HepG2 (cell line): ENCODE measurements around the gene C5. TPM values are rescaled to one million over a fixed set of nuclear protein-coding genes. Genes with fewer than 3 reads are reported as not detected.

Experiments
- AFF4 ChIP-seq: sonication (generic); formaldehyde crosslinking; IDR thresholded peaks from 2 replicates; pipeline ENCODE4 v1.4.0; 2020; ENCODE audit warnings: missing genetic modification reagents
- PRDM10 ChIP-seq: sonication (generic); formaldehyde crosslinking; IDR thresholded peaks from 2 replicates; pipeline ENCODE4 v1.4.0; 2020; ENCODE audit warnings: low read depth, missing genetic modification reagents
- TFDP1 ChIP-seq: IDR thresholded peaks from 2 replicates; pipeline ENCODE4 v1.6.1; 2016; ENCODE audit warnings: missing compliant biosample characterization, missing genetic modification reagents, borderline replicate concordance
- ZBTB1 ChIP-seq: sonication (generic); formaldehyde crosslinking; IDR thresholded peaks from 2 replicates; pipeline ENCODE4 v1.4.0; 2020; ENCODE audit warnings: missing genetic modification reagents, borderline replicate concordance
- ZNF407 ChIP-seq: sonication (generic); formaldehyde crosslinking; IDR thresholded peaks from one replicate; pipeline ENCODE4 v1.5.1; 2020; ENCODE audit warnings: mild to moderate bottlenecking, missing genetic modification reagents; ENCODE audit errors: not compliant biosample characterization
- ZNF441 ChIP-seq: sonication (generic); formaldehyde crosslinking; IDR thresholded peaks from 2 replicates; pipeline ENCODE4 v1.7.0; 2021; ENCODE audit warnings: missing genetic modification reagents, borderline replicate concordance
- polyA plus RNA-seq, 8 experiments: library from polyadenylated mRNA; depleted of rRNA in 3 of 8; stranded (reverse) in 7 of 8; unstranded in 1 of 8; fragments of >200 nt; fragmentation: Illumina TruSeq in 4 of 8; extraction: Trizol in 4 of 8; gene quantifications; 2 replicates each; pipeline versions ENCODE4 v1.2.1 to v1.2.3, GENCODE V29; 2011 to 2016; ENCODE audit warnings: low read depth in 4 of 8, missing spikeins in 1 of 8, mixed read lengths in 1 of 8; ENCODE audit not compliant: insufficient read depth in 1 of 8
- total RNA-seq, 5 experiments: library from RNA; depleted of rRNA; stranded (reverse); fragments of >200 nt; fragmentation: Illumina TruSeq; extraction: Trizol; gene quantifications; 2 replicates each; pipeline ENCODE4 v1.2.3, GENCODE V29; 2016; ENCODE audit warnings: low read depth in 1 of 5

Gene C5
- total and polyA plus RNA-seq, 2 of the 13 experiments (the other 11 are each of a cell fraction or from before 2014, with no cell fraction given): 57.6 to 192 TPM

- TF ChIP-seq ZNF407 (no peak), ZNF441 (CRISPR knock-in tag) (0 out of 2 replicates have a peak, but pooled peaks have one; percentile 65), AFF4 (CRISPR knock-in tag) (no peak), TFDP1 (CRISPR knock-in tag) (0 out of 2 replicates have a peak, but pooled peaks have one; percentile 22), PRDM10 (CRISPR knock-in tag) (no peak), ZBTB1 (CRISPR knock-in tag) (no peak)
Observed at GRCh38 chr9:120928483-120929228, 121.4 kb downstream of the C5 start (continued).
